HG03565 (cell line): ENCODE data around the gene PREX1.
"Not testable (repeated sequence)": the region's sequence is repeated elsewhere in the genome, so short reads cannot be mapped to it uniquely, and the experiment has no call there.

Experiments used
- ATAC-seq: cut with Tn5 transposase; IDR thresholded peaks from one replicate; pipeline ENCODE4 v1.9.1; 2021; ENCODE audit warnings: mild to moderate bottlenecking, moderate library complexity; ENCODE audit not compliant: unreplicated experiment

The PREX1 gene

DNA sequence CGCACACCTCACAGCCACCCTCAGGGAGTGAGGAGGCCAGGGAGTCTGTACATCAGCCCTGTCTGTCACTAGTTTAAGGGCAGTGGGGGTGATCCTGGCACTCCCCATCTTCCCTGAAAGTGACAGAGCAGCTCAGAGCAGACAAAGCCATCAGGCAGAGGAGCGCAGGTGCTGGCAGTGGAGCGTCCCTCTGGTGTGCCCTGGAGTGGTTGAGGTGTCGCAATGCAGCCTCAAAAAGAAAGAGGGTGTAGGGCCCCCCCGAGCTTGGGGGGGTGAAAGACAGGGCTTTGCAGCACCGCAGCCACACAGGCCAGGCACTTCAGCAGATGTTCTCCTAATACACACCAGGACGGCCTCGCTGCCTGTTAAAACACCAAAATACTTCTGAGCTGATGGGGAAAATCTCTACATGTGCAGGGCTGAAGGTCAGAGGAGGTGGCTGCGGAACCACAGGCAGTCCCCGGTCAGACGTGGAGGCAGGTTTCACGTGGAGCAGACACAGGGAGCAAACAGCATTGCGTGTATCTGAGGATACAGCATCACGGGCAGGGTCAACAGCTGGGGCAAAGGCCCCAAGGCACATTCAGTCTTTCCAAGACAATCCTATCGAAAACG is 69.5 kb downstream of the PREX1 start:
- ATAC-seq = no peak

DNA sequence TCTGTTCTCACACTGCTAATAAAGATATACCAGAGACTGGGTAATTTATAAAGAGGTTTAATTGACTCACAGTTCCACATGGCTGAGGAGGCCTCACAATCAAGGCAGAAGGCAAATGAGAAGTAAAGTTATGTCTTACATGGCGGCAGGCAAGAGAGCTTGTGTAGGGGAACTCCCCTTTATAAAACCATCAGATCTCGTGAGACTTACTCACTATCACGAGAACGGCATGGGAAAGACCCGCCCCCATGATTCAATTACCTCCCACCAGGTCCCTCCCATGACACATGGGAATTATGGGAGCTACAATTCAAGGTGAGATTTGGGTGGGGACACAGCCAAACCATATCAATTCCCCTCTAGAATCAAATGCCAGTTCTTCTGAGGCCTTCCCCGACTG is 71.0 kb downstream of the PREX1 start:
- ATAC-seq = not testable (repeated sequence)

DNA sequence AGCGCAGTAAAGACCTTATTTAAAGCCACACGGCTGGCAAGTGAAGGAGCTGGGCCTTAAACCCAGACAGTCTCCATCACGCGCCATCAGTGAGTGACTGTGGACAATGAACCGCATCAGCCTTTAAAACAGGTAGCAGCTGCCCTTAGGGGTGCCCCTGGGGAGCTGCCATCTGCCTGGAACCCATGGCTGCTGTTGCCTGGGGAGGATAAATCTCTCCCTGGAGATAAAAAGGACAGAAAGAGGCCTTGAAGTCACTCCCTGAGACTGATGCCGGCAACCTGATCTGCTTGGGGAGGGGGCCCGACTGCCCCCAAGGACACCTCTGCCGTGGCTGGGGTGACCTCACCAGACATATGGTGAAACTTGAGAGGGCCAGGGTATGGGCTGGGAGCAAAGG is 73.5 kb downstream of the PREX1 start:
- ATAC-seq = no peak

DNA sequence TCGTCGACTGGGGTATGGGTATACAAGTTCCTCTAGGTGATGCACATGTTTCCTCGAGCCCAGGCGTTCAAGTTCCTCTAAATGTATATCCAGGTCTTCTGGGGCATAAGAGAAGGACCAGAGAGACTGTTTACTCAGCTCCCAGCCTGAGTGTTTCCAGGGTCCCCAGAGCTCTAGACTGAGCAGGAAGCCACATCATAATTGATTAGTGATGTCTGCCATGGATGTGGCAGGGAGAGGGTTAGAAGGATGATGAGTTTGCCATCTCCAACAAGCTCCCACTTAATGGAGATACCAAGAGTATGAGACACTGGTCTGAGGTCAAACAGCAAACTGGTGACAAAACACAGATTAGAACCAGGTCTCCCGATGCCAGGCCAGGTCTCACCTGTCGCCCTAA is 74.8 kb downstream of the PREX1 start:
- ATAC-seq = no peak

DNA sequence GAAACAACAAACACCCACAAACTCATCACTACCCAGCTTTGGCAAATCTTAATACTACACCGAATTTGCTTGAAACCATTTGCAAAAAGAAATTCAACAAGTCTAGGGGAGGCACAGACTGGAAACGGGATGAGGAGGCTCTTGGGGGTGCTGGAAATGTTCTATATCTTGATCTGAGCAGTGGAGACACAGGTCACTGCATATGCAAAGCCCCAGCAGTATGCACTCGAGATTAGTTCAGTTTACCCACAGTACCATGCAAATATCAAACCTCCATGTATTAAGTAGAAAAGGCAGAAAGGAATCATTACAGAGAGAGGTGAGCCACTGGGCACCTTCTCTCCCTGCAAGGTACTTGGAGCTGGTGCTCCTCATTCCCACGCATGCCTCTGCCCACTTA is 75.9 kb downstream of the PREX1 start:
- no peak for ATAC-seq

DNA sequence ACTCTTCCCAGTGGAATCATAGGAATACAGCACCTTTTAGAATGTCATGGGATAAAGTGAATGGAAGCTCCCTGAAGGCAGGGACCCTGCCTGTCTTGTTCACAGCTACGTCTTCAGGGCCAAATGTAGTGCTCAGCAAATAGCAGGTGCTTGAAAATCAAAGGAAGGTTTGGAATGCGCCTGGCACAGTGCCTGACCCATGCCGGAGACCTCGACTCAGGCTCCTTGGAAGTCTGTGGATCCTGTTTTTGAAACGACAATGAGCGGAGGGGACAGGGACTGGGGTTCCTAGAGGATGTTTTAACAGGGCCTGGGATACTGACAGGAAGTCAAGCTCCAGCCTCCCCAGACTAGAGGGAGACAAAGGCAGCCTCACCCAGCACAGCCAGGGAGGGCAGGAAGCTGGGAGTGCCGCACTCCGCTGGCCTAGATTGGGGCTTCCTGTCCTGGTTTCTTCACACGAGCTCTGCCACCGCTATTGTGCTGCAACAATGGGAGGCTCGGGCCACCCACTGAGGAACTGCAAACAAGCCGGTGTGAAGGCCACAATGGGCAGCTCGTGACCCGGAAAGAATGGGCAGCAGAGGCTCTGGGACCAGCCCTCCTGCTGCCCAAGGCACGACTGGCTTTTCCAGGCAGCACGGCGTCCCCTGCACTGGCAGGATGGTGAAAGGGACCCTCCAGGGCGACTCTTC is 76.7 kb downstream of the PREX1 start:
- no peak for ATAC-seq

DNA sequence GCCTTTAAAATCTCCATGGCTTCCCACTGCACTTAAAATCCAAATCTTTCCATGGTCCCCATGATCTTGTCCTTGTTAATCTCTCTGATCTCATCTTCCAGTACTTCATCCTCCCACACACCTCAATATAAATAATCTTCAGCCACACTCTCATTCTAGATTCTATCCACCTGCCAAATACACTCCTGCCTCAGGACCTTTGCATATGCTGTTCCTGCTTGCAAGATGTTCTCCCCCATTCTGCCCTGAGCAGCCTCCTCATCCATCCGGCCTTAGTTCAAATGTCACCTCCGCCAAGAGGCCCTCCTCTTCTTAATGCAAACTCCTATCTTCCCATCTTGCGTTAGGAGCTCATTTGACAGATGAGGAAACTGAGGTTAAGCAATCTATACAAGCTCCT is 77.4 kb downstream of the PREX1 start:
- no peak for ATAC-seq

DNA sequence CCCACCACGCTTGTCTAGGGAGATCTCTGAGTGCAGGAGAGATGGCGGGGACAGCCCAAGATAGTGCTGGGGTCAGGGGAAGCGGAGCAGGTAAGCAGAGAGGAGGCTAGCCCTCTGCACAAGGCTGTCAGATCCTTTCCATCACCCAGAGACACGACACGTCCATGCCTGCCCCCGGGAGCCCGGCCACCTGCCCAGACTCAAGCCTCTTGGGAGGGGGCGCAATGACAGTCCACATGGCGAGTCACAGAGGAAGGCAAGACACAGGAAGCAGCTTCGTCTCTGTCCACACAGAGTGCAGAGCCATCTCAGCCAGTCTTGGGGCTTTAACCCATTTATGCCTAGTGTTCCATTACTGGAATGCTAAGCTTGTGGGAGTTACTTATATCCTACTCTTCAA is 78.4 kb downstream of the PREX1 start:
- ATAC-seq = no peak

DNA sequence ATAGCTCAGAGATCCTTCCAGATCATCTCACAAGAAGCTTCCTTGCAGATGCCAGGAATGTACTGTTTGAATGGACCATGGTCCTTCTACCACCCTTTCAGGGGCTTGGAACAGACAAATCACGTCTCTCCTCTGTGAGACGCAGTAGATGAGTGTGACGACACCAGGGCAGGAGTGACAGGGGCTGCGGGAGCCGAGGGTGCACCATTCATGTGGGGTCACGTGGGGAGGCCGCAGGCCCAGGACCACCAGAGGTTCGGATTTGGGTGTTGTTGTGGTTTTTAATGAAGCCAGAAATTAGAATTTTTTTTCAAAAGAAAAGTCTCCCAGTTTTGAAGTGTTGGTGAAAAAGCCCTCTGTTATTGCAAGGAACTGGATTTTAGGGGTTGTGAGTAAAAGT is 79.2 kb downstream of the PREX1 start:
- no peak for ATAC-seq

DNA sequence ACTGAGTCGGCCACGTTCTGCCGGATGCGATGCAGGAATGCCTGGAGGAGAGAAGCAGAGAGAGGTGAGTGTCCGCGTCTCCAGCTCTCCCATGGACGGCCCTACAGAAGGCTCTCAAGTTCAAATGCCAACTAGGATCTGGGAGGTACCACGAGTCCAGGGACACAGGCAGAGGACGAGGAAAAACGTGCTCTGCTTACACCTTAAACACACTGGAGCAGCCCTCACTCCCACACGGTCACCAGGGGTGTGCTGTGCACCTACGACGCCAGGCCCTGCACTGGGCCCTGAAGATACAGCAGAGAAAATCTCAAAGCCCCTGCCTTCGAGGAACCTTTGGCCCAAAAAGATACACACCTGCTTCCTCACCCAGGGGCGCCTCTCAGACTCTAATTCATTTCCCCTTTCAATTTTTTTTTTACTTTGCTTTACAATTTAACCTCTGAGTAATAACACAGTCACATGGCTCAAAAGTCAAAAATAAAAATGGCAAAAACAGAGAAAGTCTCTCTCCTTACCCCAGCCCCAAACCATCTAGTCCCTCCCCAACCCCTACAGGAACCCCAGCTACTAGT is 79.9 kb downstream of the PREX1 start:
- ATAC-seq = no peak

DNA sequence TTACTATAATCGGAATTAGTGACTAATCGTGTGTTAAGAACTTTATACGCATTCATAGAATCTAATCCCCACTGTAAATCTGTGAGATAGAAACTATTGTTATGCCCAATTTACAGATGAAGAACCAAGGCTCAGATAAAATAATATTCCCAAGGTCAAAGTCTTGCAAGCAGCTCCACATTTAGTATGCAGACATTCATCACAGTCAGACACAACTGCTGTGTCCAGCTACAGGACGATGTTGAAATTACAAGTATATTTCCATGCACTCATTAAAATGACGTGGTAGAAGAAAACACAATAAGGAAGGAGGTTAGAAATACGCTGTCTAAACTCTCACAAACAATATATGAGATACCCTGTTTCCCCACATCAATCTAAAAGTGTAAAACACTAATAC is 82.5 kb downstream of the PREX1 start:
- ATAC-seq = no peak

DNA sequence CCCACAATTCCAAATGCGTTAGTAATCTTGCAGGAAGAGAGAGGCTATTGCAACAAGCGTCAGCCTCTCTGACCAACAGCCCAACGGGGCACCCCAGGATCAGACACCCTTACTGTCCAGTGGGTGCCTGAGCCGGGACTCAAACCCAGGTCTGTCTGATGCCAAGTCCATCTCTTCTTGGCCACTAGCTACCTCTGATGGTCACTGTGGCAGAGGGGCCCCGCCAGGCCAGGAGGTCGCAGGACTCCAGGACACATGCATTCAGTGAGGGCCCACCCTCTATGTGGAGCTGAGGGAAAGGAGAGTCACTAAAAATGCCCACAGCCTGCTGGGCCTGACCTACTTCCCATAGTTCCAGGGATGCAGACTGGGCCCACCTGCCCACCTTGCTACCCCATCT is 83.3 kb downstream of the PREX1 start:
- no peak for ATAC-seq

DNA sequence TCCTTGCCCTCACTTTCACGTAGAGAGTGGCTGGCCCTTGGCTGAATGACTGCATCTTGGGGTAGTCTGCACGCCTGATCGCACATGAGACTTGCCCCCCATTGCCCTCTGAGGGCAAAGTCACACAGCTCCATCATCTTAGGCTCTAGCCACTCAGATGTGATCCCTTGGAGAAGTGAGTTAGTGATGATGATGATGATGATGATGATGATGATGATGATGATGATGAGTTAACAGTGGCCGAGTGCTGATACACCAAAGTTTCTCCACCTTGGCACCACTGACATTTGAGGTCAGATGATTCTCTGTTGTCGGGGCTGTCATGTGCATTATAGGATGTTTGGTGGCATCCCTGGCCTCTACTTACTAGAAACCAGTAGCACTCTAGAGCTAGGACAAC is 84.0 kb downstream of the PREX1 start:
- no peak for ATAC-seq

DNA sequence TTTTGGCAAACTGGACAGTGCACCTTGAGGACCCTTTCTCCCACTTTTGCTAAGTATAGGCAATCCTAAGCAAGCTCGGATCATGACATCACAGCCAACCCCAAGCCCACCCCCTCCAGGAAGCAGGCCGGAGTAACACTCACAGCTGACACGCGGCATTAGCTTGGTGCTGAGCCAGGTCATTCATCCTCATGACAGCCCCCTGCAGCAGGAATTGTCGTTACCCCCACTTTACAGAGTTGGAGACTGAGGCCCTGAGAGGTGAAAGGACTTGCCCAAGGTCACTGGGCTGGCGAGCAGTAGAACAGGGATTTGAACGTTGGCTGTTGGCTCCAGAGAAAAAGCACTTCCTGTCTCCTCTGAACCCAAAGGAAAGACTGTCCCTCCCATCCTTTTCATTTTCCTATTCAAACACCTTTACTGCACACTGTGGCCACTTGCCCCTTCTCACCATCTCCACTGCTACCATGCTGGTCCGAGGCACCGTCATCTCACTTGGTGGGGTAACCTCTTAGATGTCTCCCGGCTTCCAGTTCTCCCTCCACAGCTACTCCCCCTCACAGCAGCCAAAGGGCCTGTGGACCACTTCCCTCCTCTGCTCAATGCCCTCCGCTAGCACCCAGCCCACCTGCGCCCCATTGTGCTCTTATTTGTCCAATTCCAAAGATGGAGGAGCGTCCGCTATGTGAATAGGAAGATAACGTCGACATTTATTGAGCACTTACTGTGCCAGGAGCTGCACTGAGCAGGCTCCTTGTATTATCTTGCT is 84.7 kb downstream of the PREX1 start:
- ATAC-seq = no peak

DNA sequence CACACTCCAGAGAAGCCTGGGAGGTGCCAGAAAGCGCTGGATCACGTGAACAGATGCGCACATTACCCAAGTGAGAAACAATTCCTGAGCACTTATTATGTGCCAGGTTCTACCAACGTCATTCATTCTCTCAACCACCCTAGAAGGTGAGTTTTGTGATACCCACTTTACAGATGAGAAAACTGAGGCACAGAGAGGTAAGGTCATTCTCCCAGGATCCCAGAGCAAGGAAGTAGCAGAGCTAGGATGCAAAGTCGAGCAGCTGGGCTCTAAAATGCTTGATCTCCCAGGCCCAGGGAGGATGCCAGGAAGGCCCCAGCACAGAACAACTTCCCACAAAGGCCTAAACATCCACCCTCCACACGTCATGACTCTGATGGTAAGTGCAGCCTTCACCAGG is 85.6 kb downstream of the PREX1 start:
- no peak for ATAC-seq

DNA sequence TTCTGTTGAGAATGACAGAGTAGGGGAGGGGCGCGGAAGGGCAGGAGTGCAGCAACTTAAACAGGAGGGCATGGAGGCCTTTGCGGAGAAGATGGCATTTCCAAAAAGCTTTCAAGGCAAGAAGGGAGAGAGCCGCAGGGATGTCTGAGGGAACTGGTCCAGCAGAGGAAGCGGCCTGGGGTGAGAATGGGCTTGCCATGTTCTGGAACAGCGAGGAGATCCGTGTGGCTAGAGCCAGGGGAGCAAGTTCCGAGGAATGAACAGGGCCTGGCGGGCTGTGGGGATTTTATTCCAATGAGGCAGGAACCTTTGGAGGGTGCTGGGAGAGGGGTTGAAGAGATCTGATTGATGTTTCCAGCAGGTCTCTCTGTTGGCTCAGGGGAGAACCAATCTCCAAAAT is 86.1 kb downstream of the PREX1 start:
- no peak for ATAC-seq

DNA sequence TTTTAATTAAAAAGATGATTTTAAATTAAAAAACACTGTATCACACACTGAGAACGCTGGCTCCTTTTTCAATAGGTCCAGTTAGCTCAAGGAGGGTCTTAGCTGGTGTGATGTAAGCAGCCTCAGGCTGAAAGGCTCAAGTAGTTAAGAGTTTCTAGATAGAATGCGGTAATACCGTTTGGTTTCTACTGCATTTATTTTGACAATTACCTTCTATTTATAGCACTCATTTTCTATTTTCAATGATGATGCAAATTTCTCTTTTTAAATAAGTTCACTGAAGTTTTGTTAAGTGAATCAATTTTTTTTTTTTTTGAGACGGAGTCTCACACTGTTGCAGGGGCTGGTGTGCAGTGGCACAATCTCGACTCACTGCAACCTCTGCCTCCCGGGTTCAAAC is 87.1 kb downstream of the PREX1 start:
- no peak for ATAC-seq

DNA sequence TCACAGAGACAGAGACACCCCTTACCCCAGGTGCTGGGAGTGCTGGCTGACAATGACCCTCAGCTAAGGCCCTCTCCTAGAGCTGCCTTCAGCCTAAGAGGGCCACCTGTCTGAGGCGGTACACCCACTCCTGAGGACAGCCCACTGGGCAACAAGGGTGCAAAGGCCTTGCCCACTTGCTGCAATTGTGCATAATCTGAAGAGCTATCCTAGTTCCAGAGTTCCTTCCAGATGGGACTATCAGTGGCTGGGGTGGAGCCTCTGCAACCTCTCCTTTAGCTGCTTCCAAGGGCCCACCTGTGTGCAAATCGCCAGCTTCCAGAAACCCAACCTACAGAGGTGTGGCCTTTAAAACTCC is 87.5 kb downstream of the PREX1 start:
- no peak for ATAC-seq

DNA sequence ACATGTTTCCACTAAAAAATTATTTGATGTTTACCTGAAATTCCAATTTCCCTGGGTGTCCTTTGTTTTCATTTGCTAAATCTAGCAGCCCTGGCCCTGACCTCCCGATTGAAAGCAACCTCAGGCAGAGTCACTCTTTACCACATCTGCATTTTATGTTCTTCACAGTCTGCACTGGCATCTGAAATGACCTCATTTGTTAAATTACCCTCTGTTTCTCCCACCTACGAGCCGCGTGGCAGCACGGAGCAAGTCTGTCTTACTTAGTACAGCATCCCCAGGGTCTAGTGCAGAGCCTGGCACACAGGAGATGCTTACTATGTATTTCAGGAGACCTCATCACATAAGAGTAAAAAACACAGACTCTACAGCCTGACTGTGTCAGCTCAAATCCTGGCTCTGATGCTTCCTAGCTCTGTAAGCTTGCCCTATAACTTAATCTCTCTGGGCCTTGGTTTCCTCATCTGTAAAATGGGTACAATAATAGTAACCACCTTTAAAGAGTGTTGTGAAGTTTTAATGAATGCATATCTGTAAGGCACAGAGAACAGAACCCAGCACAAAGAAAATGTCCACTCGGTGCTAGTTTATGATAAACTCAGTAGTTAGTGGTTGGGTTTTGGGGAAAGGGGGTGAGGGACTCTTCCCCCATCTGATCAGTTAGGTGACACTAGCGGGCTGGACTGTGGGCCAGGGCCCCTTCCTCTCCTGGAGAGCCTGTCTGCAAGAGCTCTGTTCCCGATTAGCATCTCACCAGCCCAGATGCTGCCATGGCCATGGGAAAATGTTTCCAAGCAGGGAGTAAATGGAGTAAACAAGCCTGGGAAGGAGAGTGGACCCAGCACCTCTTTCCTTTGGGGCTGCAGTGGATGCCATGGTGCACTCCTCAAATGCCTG is 88.2 kb downstream of the PREX1 start:
- no peak for ATAC-seq

DNA sequence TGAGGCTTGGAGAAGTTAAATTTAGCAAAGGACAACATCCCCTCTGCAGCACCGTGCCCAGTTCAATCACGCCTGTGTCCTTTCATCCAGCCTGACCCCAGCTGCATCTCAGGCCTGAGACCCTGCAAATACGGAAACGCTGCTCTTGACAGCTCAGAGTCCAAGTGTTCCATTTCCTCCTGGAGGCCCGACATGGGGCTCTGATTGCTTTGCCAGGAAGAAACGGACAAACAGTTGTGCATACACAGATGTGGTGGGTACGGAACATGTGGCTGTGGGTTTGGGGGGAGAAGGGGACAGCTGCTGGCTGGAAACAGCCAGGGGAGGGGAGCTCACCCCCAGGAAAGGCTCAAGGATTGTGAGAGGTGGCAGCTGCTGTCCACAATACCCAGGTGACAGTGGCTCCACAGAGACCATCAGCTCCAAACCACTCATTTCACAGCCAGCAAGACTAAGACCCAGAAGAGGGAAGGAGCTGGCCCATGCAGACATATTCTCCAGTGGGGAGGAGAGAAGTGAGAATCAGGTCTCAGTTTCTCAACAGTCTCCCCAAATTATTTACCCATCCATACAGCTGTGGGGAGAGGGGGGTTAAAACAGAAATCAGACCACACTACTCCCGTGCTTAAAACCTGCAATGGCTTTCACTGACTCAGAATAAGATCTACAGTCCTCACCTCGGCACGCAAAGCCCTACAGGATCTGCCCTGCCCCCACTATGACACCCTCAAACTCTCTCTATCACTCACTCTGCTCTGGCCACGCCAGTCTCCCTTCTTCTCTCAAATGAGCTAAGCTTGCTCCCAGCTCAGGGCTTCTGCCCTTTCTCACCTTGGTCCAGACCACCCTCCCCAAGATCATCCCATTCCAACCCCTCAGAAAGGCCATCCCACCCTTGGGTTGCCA is 89.1 kb downstream of the PREX1 start:
- ATAC-seq = peak; percentile 42
